Rectal smooth muscle tissue (tissue), 1 donor: Measurements from ENCODE around the gene CIROP.

Experiments
- H3K27ac ChIP-seq: one replicate; pipeline ENCODE4 v1.7.0; 2013; ENCODE audit warnings: low read depth, low read length, inconsistent platforms
- H3K27me3 ChIP-seq: one replicate; pipeline ENCODE4 v1.7.0; 2013; ENCODE audit warnings: low read length; ENCODE audit not compliant: control insufficient read depth, insufficient read depth
- H3K36me3 ChIP-seq: one replicate; pipeline ENCODE4 v1.7.0; 2013; ENCODE audit warnings: low read length; ENCODE audit not compliant: control insufficient read depth, insufficient read depth
- H3K4me1 ChIP-seq: one replicate; pipeline ENCODE4 v1.7.0; 2013; ENCODE audit warnings: low read length; ENCODE audit not compliant: control insufficient read depth, insufficient read depth
- H3K4me3 ChIP-seq: one replicate; pipeline ENCODE4 v1.7.0; 2013; ENCODE audit warnings: low read length
- H3K9ac ChIP-seq: one replicate; pipeline ENCODE4 v1.7.0; 2013; ENCODE audit warnings: low read length

The CIROP gene

DNA sequence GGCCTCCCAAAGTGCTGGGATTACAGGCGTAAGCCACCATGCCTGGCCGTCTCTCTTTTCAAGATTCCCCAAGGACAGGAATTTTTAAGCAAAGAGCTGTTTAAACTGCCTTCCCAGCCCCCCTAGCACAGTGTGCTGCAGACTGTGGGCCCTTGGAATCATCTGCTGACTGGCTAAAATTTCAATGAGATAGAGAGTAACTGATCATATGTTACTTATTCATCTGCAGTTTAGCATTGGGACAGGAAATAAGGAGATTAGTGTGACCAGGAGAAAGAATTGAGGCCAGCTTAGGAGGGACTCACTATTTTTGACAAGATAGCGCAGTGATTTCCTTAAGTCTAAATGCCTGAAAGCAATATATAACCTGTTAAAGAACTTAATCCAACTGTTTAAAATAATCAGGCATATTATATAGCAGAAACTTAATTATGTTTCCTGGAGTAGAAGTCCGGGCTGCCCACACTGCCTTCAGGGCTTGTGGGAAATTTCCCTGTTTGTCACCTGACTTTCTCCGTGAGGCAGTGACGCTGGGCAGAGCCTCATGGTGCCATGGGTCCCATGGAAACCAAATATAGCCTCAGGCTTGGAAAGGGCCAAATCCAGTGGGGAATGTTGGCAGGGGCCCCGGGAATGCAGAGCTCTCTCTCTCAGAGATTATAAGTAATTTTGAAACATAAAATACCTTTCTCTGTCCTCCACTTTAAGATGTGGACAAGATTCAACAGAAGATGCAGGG, 37.1 kb upstream of the CIROP start:
- Histone ChIP-seq H3K27ac (peak overlapping the region; percentile 30), H3K27me3 (no peaks in the 10 kb centered on the region), H3K4me3 (no peak overlapping the region), H3K9ac (no peak overlapping the region), H3K4me1 (peaks cover 19% of the 10 kb centered on the region), H3K36me3 (no peaks in the 10 kb centered on the region)

DNA sequence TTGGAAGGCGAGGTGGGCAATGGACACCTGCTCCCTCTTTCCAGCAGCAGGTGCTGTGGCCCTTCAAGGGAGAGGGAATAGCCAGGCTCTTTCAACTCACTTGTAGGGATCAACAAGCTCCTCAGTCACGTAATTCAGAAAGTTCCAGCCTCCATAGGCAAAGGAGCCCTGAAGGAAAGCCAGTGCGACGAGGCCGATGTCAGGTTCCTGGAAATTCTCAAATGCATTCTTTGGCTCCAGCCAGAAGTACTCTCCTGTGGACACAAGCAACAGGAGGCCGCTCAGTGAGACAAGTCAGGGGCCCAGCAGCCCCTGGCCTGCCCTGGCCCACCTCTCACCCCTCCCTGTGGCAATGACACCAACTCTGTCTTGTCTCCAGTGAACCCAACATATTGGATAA, 35.6 kb upstream of the CIROP start:
- no peaks in the 10 kb centered on the region for H3K36me3 ChIP-seq
- peaks cover 19% of the 10 kb centered on the region for H3K4me1 ChIP-seq
- no peak overlapping the region for H3K4me3 ChIP-seq
- H3K27me3 ChIP-seq, result no peaks in the 10 kb centered on the region
- H3K27ac ChIP-seq, result peak overlapping the region; percentile 74
- no peak overlapping the region for H3K9ac ChIP-seq

DNA sequence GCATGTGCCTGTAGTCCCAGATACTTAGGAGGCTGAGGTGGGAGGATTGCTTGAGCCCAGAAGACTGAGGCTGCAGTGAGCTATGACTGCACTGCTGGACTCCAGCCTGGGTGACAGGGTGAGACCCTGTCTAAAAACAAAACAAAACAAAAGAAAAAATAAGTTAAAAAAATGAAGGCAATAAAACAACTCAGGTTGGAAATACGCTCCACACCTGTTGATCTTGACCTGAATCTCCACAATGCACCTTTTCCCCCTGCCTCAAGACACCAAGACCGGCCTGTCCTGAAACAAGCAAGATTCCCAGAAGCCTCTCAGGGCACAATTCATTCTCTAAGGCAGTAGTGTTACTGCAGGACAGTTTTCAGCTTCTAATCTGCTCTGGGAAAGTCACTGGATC, 35.1 kb upstream of the CIROP start:
- Histone ChIP-seq H3K36me3 (no peaks in the 10 kb centered on the region), H3K27ac (peak overlapping the region; percentile 74), H3K4me3 (no peak overlapping the region), H3K27me3 (no peaks in the 10 kb centered on the region), H3K4me1 (peaks cover 19% of the 10 kb centered on the region), H3K9ac (no peak overlapping the region)

DNA sequence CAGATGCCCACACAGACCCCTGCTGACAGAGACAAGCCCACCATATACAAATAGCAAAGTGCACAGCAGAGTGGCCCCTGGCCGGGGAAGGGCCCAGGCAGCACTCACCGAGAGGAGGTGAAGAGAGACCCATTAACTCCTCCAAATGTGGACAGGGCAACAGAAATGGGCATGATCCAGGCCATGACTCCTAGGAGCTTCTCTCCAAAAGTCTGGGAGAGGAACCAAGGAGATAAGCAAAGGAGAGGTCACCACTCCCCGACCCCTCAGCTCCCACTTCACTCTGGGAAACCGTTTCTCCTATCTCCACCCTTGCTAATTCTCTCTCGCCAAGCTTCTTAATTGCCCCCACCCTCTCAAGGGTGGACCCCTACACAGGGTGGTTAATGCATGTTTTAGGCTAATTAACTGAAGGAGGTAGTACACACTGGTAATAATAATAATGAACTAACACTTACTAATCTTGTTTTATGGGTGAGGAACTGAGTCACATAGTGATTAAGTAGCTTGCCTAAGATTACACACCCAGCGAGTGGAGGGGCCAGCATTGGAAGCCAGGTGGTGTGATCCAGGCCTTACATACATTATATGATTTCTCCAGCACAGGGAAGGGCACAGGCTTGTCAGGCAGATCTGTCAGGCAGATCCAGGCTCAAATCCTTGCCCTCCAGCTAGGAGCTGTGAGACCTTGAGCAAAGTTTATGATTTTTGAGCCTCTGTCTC, 33.2 kb upstream of the CIROP start:
- no peak overlapping the region for H3K27ac ChIP-seq
- no peak overlapping the region for H3K4me3 ChIP-seq
- H3K9ac ChIP-seq, result no peak overlapping the region
- peaks cover 19% of the 10 kb centered on the region for H3K4me1 ChIP-seq
- no peaks in the 10 kb centered on the region for H3K36me3 ChIP-seq
- no peaks in the 10 kb centered on the region for H3K27me3 ChIP-seq

DNA sequence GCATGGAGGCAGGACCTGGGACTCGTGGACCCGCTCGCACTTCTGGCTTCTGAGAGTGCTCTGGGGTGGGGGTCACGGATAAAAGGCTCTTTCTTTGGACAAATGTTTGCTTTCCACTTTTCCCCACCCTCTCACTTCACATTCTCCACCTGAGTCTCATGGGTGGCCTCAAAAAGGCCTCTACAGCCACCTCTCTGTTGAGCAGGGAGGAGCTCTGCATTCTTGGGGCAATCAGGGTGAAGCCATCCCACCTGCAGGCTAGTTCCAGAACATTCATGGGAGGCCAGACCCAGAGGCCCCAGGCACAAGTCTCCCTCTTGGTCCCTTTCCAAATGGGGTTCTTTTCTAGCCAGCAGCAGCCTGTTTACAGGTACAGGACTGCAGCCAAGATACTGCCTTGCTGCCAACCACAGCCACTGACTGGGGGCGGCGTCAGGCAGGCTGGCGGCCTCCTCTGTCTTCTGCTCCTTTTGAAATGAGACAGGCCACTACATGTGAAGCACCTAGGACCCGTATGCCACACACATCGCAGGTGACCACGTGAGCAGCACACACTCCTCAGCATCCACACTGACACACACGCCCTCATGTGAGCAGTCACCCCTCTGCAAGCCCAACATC, 32.5 kb upstream of the CIROP start:
- Histone ChIP-seq H3K27me3 (no peaks in the 10 kb centered on the region), H3K4me1 (peaks cover 15% of the 10 kb centered on the region), H3K36me3 (no peaks in the 10 kb centered on the region), H3K9ac (no peak overlapping the region), H3K27ac (no peak overlapping the region), H3K4me3 (no peak overlapping the region)

DNA sequence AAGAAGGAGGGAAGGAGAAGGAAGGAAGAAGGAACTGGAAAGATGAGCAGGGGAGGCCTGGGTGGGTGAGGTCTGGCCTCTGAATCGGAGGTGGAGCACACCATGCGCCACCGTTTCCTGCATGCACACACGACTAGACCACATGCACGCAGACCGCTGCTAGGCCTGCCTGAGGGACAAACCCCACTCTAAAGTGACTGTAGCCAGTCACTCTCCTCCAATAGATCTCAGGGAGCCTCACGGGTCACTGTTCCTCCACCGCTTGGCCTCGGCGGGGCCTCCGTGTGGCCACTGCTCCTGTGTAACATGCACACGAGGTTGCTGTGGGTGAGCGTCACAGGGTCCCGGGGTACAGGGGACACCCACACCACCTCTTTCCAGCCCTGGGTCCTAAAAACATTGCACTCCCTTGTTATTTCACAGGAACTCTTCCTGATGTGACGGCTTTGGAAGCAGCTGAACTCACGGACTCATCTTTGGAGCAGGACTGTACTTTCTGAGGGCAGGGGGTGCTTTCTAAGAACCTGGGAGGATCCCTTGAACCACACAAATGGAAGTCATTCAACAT, 31.9 kb upstream of the CIROP start:
- Histone ChIP-seq H3K9ac (no peak overlapping the region), H3K36me3 (no peaks in the 10 kb centered on the region), H3K27ac (no peak overlapping the region), H3K27me3 (no peaks in the 10 kb centered on the region), H3K4me3 (no peak overlapping the region), H3K4me1 (peaks cover 8% of the 10 kb centered on the region)

DNA sequence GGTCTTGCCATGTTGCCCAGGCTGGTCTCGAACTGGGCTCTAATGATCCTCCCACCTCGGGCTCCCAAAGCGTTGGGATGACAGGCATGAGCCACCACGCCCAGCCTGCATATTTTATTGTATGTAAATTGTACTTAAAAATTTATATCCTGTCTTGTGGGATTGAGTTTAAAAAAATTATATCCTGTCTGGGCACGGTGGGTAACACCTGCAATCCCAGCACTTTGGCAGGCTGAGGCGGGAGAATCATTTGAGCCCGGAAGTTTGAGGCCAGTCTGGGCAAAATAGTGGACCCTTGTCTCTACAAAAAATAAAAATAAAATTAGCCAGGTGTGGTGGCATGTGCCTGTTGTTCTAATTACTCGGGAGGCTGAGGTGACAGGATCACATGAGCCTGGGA, 28.2 kb upstream of the CIROP start:
- no peak overlapping the region for H3K27ac ChIP-seq
- no peak overlapping the region for H3K9ac ChIP-seq
- no peaks in the 10 kb centered on the region for H3K4me1 ChIP-seq
- H3K4me3 ChIP-seq, result no peak overlapping the region
- peaks cover 2% of the 10 kb centered on the region for H3K36me3 ChIP-seq
- no peaks in the 10 kb centered on the region for H3K27me3 ChIP-seq

DNA sequence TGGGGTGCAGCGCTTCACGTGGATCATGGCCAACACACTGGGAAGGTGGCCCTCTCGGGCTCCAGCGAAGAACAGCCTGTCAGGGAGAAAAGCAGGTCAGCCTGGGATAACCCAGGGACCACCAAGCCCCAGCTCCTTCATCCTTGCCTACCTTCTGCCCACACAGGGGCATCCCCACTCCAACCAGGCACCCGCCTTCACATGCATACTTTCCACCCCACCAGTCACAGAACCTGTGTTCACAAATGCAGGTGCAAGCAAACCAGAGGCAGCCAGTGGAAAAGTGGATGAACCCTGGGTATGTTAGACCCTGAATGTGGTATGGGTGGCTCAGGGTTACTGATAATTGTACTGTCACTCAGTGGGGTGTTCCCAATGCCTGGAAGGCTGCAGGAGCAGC, 26.7 kb upstream of the CIROP start:
- H3K27ac ChIP-seq, result no peak overlapping the region
- no peaks in the 10 kb centered on the region for H3K27me3 ChIP-seq

DNA sequence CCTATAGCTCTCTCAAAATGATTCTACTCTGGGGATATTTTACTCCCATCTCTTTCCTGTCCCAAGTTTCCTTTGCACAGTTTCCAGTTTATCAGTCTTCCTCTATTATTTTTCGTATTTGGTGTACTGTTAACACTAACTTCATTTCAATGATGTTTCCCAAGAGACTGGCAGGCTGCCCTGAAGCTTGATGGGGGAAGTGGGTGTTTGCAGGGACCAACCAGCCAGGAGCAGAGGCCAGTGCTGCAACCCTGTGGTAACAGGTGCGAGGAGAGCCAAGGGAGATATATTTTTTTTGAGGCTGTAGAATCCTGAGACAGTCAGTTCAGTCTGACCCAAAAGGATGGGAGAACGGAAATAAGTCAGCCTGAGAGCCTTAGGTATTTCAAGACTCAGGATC, 26.1 kb upstream of the CIROP start:
- Histone ChIP-seq H3K9ac (no peak overlapping the region), H3K4me3 (no peak overlapping the region), H3K27me3 (no peaks in the 10 kb centered on the region), H3K36me3 (peaks cover 2% of the 10 kb centered on the region), H3K27ac (no peak overlapping the region), H3K4me1 (no peaks in the 10 kb centered on the region)

More for the DNA sequence above, 26.7 kb upstream of the CIROP start:
- Histone ChIP-seq H3K4me3 (no peak overlapping the region), H3K36me3 (peaks cover 2% of the 10 kb centered on the region), H3K9ac (no peak overlapping the region), H3K4me1 (no peaks in the 10 kb centered on the region)

DNA sequence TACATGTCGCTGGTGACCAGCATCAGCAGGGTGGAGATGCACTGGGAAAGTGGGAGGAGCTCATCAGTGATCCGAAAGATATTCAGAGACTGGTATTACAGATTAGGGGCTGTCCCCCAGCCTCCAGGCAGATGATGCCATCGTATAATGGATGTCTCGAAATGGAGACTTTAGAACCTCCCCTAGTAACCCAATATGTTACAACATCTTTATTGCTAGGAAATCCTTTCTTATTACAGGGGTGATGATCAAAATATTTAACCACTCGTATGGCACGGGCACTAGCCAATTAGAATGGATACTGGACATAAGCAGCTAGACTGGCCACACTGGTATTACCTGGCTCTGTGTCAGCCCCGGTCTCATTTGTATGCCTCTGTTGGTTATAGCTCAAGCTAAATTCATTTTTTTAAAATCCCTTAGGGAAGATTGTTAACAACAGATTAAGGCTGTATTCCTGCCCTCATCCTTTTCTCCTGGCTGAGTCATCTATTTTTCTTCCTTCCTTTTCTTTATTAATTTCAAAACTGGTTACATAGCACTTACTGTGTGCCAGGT, 25.0 kb upstream of the CIROP start:
- Histone ChIP-seq H3K27ac (no peak overlapping the region), H3K4me3 (no peak overlapping the region)

DNA sequence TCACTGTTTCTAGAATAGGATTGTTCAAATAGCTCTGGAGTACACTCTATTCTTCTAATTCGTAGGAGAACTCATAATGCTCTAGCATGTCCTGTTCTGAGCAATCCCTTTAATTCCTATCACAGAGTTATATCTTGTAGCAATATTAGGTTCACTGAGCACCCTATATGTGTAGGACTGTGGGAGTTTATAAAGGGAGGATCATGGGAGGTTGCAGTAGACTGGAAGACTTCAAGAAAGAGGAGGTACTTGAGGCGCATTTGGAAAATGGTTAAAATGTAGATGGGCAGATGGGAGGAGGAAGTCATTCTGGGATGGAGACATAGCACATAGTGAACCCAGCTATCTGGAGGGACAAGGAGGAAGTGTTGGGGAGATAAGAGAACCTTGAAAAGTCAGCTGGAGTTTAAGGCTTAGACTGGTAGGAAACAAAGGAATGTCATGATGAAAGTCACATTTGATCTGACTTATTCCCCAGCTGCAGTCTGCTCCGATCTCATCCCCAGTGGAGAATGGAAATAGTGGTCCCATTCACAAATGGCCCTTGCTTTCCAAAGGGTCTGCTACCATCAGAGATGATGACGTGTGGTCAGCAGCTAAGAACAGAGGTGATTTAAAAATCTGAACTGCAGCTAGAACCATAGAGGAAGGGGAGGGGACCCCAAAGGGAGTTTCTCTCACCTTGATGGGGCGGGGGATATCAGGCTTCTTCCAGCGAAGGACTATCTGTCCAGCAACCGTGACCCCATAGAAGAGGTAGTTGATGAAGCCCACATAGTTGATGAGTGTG, 24.4 kb upstream of the CIROP start:
- Histone ChIP-seq H3K27ac (no peak overlapping the region), H3K27me3 (no peaks in the 10 kb centered on the region), H3K4me1 (no peaks in the 10 kb centered on the region), H3K9ac (no peak overlapping the region), H3K36me3 (peaks cover 2% of the 10 kb centered on the region), H3K4me3 (no peak overlapping the region)

More for the DNA sequence above, 25.0 kb upstream of the CIROP start:
- H3K36me3 ChIP-seq, result peaks cover 2% of the 10 kb centered on the region
- no peaks in the 10 kb centered on the region for H3K27me3 ChIP-seq
- H3K9ac ChIP-seq, result no peak overlapping the region
- H3K4me1 ChIP-seq, result no peaks in the 10 kb centered on the region

DNA sequence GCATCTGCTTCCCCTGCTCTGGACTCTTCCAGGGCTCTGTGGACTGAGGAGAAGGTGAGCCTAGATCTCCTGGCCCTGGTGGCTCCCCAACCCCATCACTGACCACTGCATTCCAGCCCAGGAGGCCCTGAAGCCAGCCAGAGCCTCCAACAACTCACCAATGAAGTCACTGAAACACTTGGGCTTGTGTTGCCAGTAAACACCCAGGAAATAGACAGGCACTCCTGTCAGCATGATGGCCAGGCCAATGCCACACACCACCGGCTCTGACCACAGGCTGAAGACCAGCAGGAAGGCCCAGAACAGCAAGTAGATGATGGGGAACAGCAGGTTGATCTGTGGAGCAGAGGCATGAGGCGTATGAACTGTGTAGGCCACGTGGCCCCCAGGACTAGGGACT, 23.1 kb upstream of the CIROP start:
- Histone ChIP-seq H3K4me1 (no peaks in the 10 kb centered on the region), H3K9ac (no peak overlapping the region), H3K4me3 (no peak overlapping the region), H3K27me3 (no peaks in the 10 kb centered on the region), H3K27ac (no peak overlapping the region), H3K36me3 (peaks cover 2% of the 10 kb centered on the region)
